Measurements from ENCODE around the gene PWP2.
"Not testable (repeated sequence)": the region's sequence is repeated elsewhere in the genome, so short reads cannot be mapped to it uniquely, and the experiment has no call there.

Gene PWP2

DNA sequence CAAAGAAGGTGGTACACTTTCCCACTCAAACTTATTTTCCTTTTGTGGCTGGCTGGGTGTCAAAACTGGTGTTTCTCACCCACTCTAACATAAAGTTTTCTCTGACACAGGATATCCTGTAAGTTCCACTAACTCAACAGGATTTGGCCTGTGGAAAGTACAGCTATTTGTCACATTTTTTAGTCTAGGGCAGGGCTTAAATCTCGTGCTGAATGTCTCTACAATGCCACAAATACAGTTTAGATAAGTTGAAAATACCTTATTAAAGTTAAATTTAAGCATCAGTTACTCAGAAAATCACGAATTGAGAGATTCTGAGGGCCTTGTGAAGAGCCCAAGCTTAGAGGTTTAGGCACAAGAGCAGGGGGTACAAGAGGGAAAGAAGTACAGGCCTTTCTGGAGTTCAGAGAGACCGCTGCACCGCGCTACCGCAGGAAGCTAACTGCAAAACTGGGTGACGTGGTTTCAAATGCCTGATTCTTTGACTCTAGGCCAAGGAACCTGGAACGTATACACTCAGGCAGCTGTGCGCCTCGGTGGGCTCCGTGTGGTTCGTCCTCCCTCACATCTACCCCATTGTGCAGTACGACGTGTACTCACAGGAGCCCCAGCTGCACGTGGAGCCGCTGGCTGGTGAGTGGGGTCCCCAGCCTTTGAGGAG lies 23.4 kb upstream of the PWP2 start:
- peak; percentile 80 for DNase-seq

- no peak for DNase-seq
Observed at GRCh38 chr21:44084496-44085241, 22.5 kb upstream of the PWP2 start.

DNA sequence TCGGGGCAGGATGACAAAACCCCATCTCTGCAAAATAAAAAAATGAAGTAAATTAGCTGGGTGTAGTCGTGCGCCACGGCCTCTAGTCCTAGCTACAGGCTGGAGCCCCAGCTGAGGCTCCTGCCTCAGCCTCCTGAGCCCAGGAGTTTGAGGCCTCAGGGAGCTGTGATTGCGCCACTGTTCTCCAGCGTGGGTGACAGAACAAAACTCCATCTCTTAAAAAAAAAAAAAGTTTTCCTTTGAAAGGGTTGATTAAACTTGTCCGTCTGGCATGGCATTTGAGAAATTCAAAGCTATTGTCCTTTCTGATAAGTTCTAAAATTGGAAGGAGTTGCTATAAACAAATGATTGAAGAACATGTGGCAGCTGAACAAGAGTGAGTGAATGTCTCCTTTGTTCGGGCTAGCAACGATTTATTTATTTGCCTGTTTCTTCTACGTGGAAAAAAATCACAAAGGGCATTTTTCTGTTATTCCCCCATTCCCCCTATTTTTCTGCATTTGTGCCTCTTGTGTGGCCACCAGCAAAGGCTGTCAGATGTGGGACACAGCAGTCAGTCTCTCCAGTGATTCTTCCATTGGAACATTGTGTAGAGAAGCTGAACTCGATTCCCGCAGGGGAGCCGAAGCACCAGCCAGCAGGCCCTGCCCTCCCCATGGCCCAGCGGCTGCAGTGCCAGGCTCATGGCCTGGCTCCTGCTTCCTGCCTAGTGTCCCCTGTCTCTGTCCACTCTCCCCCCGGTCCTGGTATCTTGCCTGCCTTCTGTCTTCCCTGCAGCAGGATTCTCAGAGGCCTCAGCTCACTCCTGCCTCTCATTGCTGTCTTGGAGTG lies 21.5 kb upstream of the PWP2 start:
- no peak for DNase-seq

DNA sequence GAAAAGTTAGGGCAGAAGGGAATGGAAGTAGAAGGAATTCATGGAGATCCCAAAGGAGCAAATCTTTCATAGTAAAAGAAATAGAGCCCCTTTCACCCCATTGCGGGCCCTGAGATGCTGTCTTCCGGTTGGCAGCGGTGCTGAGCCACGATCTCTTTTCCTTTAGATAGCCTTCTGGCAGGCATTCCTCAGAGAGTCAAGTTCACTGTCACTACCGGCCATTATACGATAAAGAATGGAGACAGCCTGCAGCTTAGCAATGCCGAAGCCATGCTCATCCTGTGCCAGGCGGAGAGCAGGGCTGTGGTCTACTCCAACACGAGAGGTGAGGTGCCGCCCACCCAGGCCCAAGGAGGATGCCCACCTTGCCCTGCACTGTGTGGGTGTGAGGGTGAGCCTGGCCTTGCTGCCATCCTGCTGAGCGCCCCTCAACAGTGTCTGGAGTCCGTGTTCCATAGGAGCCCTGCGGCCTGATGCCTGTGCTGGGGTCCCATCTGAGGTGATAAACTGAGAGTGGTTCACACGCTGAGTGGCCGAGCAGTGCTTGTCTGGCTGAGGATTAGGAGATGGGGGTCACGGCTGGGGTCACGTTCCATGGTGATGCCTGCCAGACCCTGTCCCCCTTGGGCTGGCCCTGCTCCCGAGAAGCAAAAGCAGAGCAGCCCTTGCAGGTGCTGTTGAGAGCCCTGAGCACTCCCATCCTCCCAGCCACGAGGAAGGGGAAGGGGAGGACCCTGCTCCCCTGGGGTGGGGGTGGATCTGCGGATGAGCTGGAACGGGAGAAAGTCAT lies 20.4 kb upstream of the PWP2 start:
- DNase-seq, result no peak

DNA sequence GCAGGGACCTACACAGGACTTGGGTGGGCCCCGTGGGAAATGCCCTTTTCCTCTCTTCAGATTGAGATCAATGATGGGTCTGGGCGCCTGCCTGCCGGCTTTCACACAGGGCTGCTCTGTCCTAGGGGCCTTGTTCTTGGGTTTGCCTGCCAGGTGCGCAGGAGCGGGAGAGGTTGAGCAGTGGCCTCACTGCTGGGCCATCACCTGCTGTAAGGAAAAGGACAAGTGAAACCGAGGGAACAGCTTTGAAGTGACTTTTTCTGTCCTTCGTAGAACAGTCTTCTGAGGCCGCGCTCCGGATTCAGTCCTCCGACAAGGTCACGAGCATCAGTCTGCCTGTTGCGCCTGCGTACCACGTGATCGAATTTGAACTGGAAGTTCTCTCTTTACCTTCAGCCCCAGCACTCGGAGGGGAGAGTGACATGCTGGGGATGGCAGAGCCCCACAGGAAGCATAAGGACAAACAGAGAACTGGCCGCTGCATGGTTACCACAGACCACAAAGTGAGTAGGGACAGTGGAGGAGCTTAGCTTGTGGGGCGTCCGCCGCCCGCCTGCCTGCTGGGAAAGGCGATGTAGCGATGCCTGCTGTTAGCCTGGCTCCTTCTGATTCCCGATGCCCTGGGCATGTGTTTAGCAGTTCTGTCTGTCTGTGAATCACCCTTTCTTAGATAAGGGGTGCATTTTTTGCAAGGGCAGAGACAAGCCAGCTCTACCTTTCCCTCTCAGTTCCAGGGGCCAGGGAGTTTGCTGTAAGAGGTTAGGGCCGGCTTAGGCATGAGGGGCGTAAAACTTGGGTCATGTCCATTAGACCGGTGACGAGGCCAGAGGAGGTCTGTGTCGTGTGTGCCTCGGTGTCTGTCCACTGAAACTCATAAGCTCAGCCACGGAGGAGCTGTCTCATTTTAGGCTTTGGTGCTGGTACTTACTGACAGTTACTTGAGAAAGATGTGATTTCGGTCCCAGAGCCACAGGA lies 19.5 kb upstream of the PWP2 start:
- no peak for DNase-seq

DNA sequence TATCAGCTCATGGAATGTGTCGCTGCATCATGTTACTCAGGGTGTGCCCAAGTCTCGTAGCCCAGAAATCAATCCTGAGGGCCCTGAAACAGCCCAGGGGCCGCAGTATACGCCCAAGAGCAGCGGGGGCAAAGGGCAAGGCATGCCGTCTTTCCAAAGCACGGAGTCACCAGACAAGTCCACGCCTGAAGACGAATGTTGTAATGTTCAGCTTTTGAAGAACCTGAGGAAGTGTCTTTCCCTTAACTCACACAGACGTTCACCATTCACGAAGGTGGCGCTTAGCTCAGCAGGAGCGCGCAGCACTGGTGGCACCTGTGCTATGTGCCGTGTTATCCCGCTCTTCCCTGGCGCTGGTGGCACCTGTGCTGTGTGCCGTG lies 18.8 kb upstream of the PWP2 start:
- no peak for DNase-seq

- peak; percentile 40 for DNase-seq
Observed at GRCh38 chr21:44089001-44089911, 17.9 kb upstream of the PWP2 start.

GRCh38 chr21:44090325-44090724 lies 16.9 kb upstream of the PWP2 start:
- no peak for DNase-seq

- DNase-seq, result no peak
Observed at GRCh38 chr21:44092211-44092610, 15.0 kb upstream of the PWP2 start.

- no peak for DNase-seq
Observed at GRCh38 chr21:44093761-44094160, 13.4 kb upstream of the PWP2 start.

DNA sequence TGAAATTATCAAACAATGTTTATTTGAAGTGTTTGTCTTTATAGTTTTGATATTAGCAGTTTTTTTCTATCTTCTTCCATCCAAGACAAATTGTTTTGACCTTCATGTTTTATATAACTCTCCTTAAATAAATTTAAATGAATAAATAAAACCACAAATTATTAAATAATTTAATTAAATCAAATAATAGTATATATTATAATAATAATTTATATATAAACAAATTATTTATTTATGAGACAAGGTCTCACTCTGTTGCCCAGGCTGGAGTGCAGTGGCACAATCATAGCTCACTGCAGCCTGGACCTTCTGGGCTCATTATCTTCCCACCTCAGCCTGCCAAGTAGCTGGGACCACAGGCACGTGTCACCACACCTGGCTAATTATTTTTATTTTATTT lies 12.4 kb upstream of the PWP2 start:
- DNase-seq, result no peak

DNA sequence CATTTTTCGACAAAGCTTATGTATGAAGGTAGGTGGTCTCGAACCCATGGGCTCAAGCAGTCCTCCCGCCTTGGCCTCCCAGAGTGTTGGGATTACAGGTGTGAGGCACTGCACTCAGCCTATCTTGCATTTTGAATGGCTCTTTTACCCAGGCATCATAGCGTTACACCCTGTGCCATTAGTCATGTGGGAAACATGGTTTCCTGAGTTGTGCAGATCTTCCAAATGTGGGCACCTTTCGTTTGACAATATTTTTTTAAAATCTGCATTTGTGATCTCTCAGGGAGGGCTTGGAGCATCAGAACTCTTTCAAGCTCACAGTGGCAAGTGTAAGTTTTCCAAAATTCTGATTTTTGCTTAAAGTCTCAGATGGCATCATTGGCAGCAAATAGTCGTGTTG lies 8.7 kb upstream of the PWP2 start:
- DNase-seq, result not testable (repeated sequence)

- not testable (repeated sequence) for DNase-seq
Observed at GRCh38 chr21:44098964-44099363, 8.2 kb upstream of the PWP2 start.

GRCh38 chr21:44107589-44107988 lies 390 bp downstream of the PWP2 start:
- DNase-seq, result not testable (repeated sequence)

DNA sequence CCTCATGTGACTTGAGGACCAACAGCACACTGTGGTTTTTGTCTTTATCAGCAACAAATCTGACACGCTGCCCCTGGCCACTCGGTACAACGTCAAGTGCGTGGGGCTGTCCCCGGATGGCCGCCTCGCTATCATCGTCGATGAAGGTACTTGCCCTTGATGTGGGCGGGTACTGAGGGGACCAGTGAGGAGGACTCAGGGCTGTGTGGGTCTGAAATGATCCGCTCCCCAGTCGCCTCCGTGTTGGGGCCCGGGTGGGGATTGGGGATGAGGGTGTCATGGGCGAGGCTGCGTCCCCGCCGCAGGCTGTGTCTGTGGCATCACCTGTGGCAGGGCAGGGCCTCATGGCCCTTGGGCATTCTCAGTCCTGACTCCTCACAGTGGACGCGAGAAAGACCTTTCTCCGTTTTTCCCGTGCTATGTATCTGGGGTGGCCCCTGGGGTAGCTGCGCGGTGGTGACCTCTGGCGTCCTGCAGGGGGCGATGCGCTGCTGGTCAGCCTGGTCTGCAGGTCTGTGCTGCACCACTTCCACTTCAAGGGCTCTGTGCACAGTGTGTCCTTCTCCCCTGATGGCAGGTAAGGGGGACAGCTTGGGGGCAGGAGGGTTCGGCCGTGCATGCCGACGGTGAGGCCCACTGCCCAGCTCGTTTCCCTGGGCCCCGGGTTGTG lies 6.6 kb downstream of the PWP2 start:
- not testable (repeated sequence) for DNase-seq

DNA sequence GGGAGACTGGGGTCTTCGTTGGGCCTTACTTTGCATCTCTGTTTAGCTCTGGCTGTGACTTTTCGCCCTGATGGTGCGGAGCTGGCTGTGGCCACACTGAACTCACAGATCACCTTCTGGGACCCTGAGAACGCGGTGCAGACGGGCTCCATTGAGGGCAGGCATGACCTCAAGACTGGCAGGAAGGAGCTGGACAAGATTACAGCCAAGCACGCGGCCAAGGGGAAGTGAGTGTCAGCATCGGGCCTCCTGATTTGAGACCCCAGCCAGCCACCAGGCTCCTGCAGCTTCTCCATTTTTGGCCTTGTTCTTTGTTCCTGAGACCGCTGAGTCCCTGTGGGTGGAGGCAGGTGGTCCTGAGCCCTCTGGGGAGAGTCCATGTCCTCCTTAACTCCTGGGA lies 14.9 kb downstream of the PWP2 start:
- not testable (repeated sequence) for DNase-seq

GRCh38 chr21:44127827-44128226 lies 20.6 kb downstream of the PWP2 start:
- DNase-seq, result not testable (repeated sequence)

DNA sequence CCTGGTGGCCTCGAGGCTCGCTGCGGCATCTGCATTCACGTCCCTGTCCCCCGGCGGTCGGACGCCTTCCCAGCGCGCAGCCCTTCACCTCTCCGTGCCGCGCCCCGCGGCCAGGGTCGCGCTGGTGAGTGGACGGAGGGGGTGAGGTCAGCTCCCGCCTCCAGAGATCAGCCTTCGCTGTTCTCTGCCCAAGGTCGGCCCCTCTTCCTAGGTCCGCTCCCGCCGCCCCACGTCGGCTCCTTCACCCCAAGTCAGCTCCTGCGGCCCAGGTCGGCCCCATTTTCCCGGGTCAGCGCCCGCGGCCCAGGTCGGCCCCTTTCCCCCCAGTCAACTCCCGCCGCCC lies 26.5 kb downstream of the PWP2 start:
- not testable (repeated sequence) for DNase-seq

DNA sequence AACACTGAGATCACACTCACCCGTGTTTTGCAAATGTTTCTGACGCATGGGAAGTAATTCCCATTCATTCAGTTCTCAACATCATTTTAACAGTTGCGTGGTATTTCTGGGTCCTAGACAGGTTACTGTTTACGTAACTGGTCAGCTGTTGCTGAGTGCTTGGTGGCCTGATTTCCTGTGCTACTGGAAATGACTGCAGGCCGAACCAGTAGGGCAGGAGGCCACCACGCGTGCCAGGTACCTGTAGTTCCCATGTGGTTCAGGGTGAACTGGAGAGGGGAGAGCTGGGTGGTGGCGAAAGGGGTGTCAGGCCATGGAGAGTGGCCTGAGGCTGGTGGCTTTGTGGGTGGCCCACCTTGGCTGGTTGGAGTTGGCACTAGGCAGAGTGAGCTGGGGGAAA lies 27.5 kb downstream of the PWP2 start:
- DNase-seq, result not testable (repeated sequence)

DNA sequence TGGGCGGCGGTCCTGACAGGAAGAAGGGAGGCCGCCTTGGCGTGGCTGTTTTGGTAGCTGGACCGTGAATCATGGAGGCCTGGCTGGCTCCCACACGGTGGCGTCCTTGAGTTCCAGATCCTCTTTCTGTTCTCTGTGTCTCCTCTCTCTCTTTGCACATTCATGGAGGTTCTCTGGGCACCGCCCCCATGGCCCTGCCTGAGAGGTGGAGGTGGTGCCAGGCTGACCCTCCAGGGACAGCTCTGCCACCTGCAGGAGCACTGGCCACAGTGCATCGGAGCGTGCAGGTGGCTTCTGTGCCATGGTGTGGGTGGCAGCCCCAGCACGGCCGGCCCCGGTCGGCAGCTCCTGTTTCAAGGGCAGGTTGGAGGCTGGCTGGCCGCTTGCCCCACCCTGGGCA lies 30.8 kb downstream of the PWP2 start:
- DNase-seq, result not testable (repeated sequence)
